Keratinocyte (primary cell): ENCODE measurements around the gene SDF4. TPM values are rescaled to one million over a fixed set of nuclear protein-coding genes. Genes with fewer than 3 reads are reported as not detected.
"Not testable (repeated sequence)": the region's sequence is repeated elsewhere in the genome, so short reads cannot be mapped to it uniquely, and the experiment has no call there.

Experiments
- DNase-seq: peaks from one replicate; pipeline ENCODE4 v3.0.0-alpha.2; 2011; ENCODE audit warnings: low read depth, missing footprints, low spot score
- FAIRE-seq: peaks from 2 replicates; lab custom pipeline; 2011; peaks lifted over from hg19 to GRCh38; lab: Jason Lieb, UNC
- H2AFZ ChIP-seq: 2 replicates; pipeline ENCODE4 v1.6.0; 2012; ENCODE audit warnings: low read length, control low read depth, inconsistent platforms; ENCODE audit not compliant: control insufficient read depth
- H3K27ac ChIP-seq: 2 replicates; pipeline ENCODE4 v1.5.1; 2011; ENCODE audit warnings: low read length; ENCODE audit not compliant: control insufficient read depth, insufficient read depth
- H3K27me3 ChIP-seq: 3 replicates; pipeline ENCODE4 v1.6.0; 2011; ENCODE audit warnings: low read length; ENCODE audit not compliant: control insufficient read depth, insufficient read depth; ENCODE audit errors: extremely low read depth
- H3K36me3 ChIP-seq, 2 experiments: 2 replicates in 1 of 2; 3 replicates in 1 of 2; pipeline ENCODE4 v1.5.1; 2011; ENCODE audit warnings: low read length in 2 of 2, mild to moderate bottlenecking in 1 of 2; ENCODE audit not compliant: control insufficient read depth in 2 of 2, insufficient read depth in 2 of 2; ENCODE audit errors: extremely low read depth in 1 of 2
- H3K4me1 ChIP-seq: 3 replicates; pipeline ENCODE4 v1.5.1; 2011; ENCODE audit warnings: low read length; ENCODE audit not compliant: control insufficient read depth, insufficient read depth; ENCODE audit errors: extremely low read depth
- H3K4me2 ChIP-seq: 3 replicates; pipeline ENCODE4 v1.6.0; 2011; ENCODE audit warnings: low read depth, low read length; ENCODE audit not compliant: control insufficient read depth, insufficient read depth; ENCODE audit errors: extremely low read depth
- H3K4me3 ChIP-seq, 3 experiments: fragments of 200-600 bp in 1 of 3; sonication (generic) in 1 of 3; 2 replicates in 2 of 3; 3 replicates in 1 of 3; pipeline ENCODE4 v1.5.1; 2011 to 2016; ENCODE audit warnings: low read length in 3 of 3, mild to moderate bottlenecking in 3 of 3, control low read depth in 2 of 3, inconsistent platforms in 1 of 3, low read depth in 1 of 3, mixed read lengths in 1 of 3, mixed run types in 1 of 3, moderate library complexity in 1 of 3; ENCODE audit not compliant: control insufficient read depth in 2 of 3, insufficient read depth in 2 of 3; ENCODE audit errors: extremely low read depth in 1 of 3
- H3K79me2 ChIP-seq: 2 replicates; pipeline ENCODE4 v1.6.0; 2012; ENCODE audit warnings: low read length; ENCODE audit not compliant: control insufficient read depth, insufficient read depth
- H3K9ac ChIP-seq: 3 replicates; pipeline ENCODE4 v1.6.0; 2011; ENCODE audit warnings: low read length; ENCODE audit not compliant: control insufficient read depth, insufficient read depth; ENCODE audit errors: extremely low read depth
- H3K9me1 ChIP-seq: 3 replicates; pipeline ENCODE4 v1.6.0; 2011; ENCODE audit warnings: low read length; ENCODE audit not compliant: control insufficient read depth, insufficient read depth; ENCODE audit errors: extremely low read depth
- H3K9me3 ChIP-seq: 2 replicates; pipeline ENCODE4 v1.5.1; 2012; ENCODE audit warnings: low read depth, low read length; ENCODE audit not compliant: control insufficient read depth
- H4K20me1 ChIP-seq: 3 replicates; pipeline ENCODE4 v1.6.0; 2011; ENCODE audit warnings: low read length; ENCODE audit not compliant: control insufficient read depth, insufficient read depth; ENCODE audit errors: extremely low read depth
- CTCF ChIP-seq, 3 experiments: IDR thresholded peaks in 1 of 3; conservative IDR thresholded peaks in 1 of 3; optimal IDR thresholded peaks in 1 of 3; 2 replicates in 2 of 3; 3 replicates in 1 of 3; pipeline versions ENCODE3 to v1.5.1; 2011; ENCODE audit warnings: low read length in 3 of 3, mild to moderate bottlenecking in 3 of 3, moderate library complexity in 2 of 3, control low read depth in 1 of 3, inconsistent platforms in 1 of 3; ENCODE audit not compliant: insufficient read depth in 2 of 3; ENCODE audit errors: extremely low read depth in 1 of 3
- EZH2 ChIP-seq: IDR thresholded peaks from one replicate; pipeline ENCODE4 v1.6.1; 2012; ENCODE audit warnings: inconsistent platforms, mild to moderate bottlenecking, low read length, moderate library complexity
- dilution Hi-C: fragments of 300-500 bp; cut with MboI; formaldehyde crosslinking; loops from one replicate; pipeline ENCODE4 v1.7.0; 2020; ENCODE audit warnings: low sequenced_read_pairs; ENCODE audit not compliant: extremely low pct_ligation_motif_present
- polyA plus RNA-seq, 5 experiments: library from polyadenylated mRNA; depleted of rRNA in 3 of 5; stranded (reverse) in 3 of 5; stranded (forward) in 1 of 5; unstranded in 1 of 5; fragments of >200 nt; gene quantifications; 1 replicate in 1 of 5; 2 replicates in 3 of 5; 3 replicates in 1 of 5; pipeline versions ENCODE4 v1.2.1 to v1.2.3, GENCODE V29; 2011 to 2012; ENCODE audit warnings: missing spikeins in 2 of 5, low read depth in 1 of 5, low replicate concordance in 1 of 5

The SDF4 gene
- polyA plus RNA-seq, 1 donor (not counting 4 experiments of a cell fraction or from before 2014, with no cell fraction given): 66.3 TPM

GRCh38 chr1:1177452-1178206 lies 54.2 kb downstream of the SDF4 start:
- Histone ChIP-seq H3K27me3 (no peaks in the 10 kb centered on the region), H3K9me3 (no peaks in the 10 kb centered on the region), H3K36me3 (no peaks in the 10 kb centered on the region), H3K9me1 (no peaks in the 10 kb centered on the region), H2AFZ (no peak overlapping the region), H4K20me1 (no peaks in the 10 kb centered on the region), H3K4me1 (no peaks in the 10 kb centered on the region), H3K79me2 (no peaks in the 10 kb centered on the region), H3K4me3 (no peak overlapping the region), H3K4me2 (no peak overlapping the region), H3K9ac (no peak overlapping the region), H3K27ac (no peak overlapping the region)
- FAIRE-seq (no peak), DNase-seq (no peak)
- dilution Hi-C loops: no loop called here
- no peak for TF ChIP-seq EZH2
- no peak for TF ChIP-seq CTCF (optimal IDR thresholded peaks at IDR 0.05 in 1 of 3, IDR thresholded peaks at IDR 0.05 in 1 of 3, conservative IDR thresholded peaks at IDR 0.05 in 1 of 3; ENCODE audit: extremely low read depth in 1 of 3, insufficient read depth in 2 of 3, low read length in 3 of 3)

GRCh38 chr1:1176931-1177330 lies 54.9 kb downstream of the SDF4 start:
- no peaks in the 10 kb centered on the region for H4K20me1 ChIP-seq
- FAIRE-seq (no peak), DNase-seq (no peak)
- H3K36me3 ChIP-seq: no peaks in the 10 kb centered on the region
- H3K27ac ChIP-seq: no peak overlapping the region
- H3K4me3 ChIP-seq: no peak overlapping the region
- no peaks in the 10 kb centered on the region for H3K27me3 ChIP-seq
- dilution Hi-C loops: no loop called here
- no peaks in the 10 kb centered on the region for H3K4me1 ChIP-seq
- no peak overlapping the region for H3K9ac ChIP-seq
- TF ChIP-seq EZH2: no peak
- TF ChIP-seq CTCF (optimal IDR thresholded peaks at IDR 0.05 in 1 of 3, IDR thresholded peaks at IDR 0.05 in 1 of 3, conservative IDR thresholded peaks at IDR 0.05 in 1 of 3; ENCODE audit: extremely low read depth in 1 of 3, insufficient read depth in 2 of 3, low read length in 3 of 3): no peak
- no peaks in the 10 kb centered on the region for H3K9me3 ChIP-seq
- H3K4me2 ChIP-seq: no peak overlapping the region
- H3K79me2 ChIP-seq: no peaks in the 10 kb centered on the region
- no peaks in the 10 kb centered on the region for H3K9me1 ChIP-seq
- H2AFZ ChIP-seq: no peak overlapping the region

DNA sequence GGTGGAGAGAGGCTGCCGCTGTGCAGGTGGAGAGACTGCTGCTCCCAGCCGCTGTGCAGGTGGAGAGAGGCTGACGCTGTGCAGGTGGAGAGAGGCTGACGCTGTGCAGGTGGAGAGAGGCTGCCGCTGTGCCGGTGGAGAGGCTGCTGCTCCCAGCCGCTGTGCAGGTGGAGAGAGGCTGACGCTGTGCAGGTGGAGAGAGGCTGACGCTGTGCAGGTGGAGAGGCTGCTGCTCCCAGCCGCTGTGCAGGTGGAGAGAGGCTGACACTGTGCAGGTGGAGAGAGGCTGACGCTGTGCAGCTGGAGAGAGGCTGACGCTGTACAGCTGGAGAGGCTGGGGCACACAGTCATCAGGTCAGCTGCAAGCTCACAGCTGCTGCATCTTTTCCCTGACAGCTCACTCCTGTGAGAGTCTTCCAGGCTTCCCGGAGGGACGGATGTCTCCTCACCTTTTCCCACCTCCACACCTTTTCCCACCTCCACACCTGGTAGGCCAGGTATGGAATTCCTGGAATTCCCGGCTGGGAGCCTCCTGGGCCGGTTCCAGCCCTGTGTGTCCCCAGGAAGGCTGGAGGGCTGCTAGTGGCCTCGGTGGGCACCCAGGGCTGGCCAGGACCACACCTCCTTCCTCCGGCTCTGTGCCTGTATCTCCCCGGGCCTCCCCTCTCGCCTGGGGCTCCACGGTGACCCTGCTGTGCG lies 55.6 kb downstream of the SDF4 start:
- DNase-seq, dilution Hi-C loops: not testable (repeated sequence)

More for the DNA sequence above, 55.6 kb downstream of the SDF4 start:
- not testable (repeated sequence) for H3K27me3 ChIP-seq, H3K9ac ChIP-seq, H4K20me1 ChIP-seq, H3K4me2 ChIP-seq, H3K9me3 ChIP-seq, H3K79me2 ChIP-seq, H2AFZ ChIP-seq, H3K9me1 ChIP-seq, H3K4me3 ChIP-seq, H3K36me3 ChIP-seq, H3K4me1 ChIP-seq, FAIRE-seq, H3K27ac ChIP-seq
